Right lung (tissue), 5 donors: Measurements from ENCODE around the gene MRPL10. TPM values are rescaled to one million over a fixed set of nuclear protein-coding genes. Genes with fewer than 3 reads are reported as not detected.

Source experiments
- DNase-seq, 2 donors: peaks; one replicate each; pipeline ENCODE4 v3.0.0-alpha.2; 2013
- polyA plus RNA-seq, 5 donors: library from polyadenylated mRNA; unstranded; fragments of 120-200 nt; gene quantifications; one replicate each; pipeline versions ENCODE4 v1.2.1 to v1.2.3, GENCODE V29; 2013; ENCODE audit warnings: inconsistent platforms in 1 of 5, low replicate concordance in 1 of 5; ENCODE audit not compliant: insufficient read length in 5 of 5, insufficient read depth in 1 of 5

Gene MRPL10
- polyA plus RNA-seq, 5 donors, result 45.2 to 51.7 (median 49.0) TPM

- DNase-seq, result no peak
Observed at GRCh38 chr17:47862621-47863440, 31.5 kb upstream of the MRPL10 start.

- DNase-seq, result no peak
Observed at GRCh38 chr17:47860386-47860785, 29.0 kb upstream of the MRPL10 start.

GRCh38 chr17:47857551-47858455 lies 26.5 kb upstream of the MRPL10 start:
- DNase-seq, result no peak

GRCh38 chr17:47856830-47857229 lies 25.5 kb upstream of the MRPL10 start:
- DNase-seq, result no peak

- DNase-seq, result no peak
Observed at GRCh38 chr17:47855737-47856136, 24.4 kb upstream of the MRPL10 start.

- no peak for DNase-seq
Observed at GRCh38 chr17:47853616-47854015, 22.3 kb upstream of the MRPL10 start.

GRCh38 chr17:47852113-47852949 lies 21.0 kb upstream of the MRPL10 start:
- DNase-seq, result no peak

GRCh38 chr17:47851764-47852112 lies 20.4 kb upstream of the MRPL10 start:
- DNase-seq, result no peak

- no peak for DNase-seq
Observed at GRCh38 chr17:47850692-47851573, 19.6 kb upstream of the MRPL10 start, which contains the start of gene SP6. Gene SP6, minus strand, starts transcription at chr17:47851163. Its CDS starts 2,734 bp downstream, at chr17:47848429.

- DNase-seq, result no peak
Observed at GRCh38 chr17:47850373-47850691, 19.0 kb upstream of the MRPL10 start.

GRCh38 chr17:47848198-47848513 lies 16.8 kb upstream of the MRPL10 start:
- no peak for DNase-seq

GRCh38 chr17:47847341-47848197 lies 16.2 kb upstream of the MRPL10 start:
- DNase-seq, result no peak

- DNase-seq, result no peak
Observed at GRCh38 chr17:47846716-47847340, 15.5 kb upstream of the MRPL10 start.

- no peak for DNase-seq
Observed at GRCh38 chr17:47845716-47846075, 14.4 kb upstream of the MRPL10 start.

- no peak for DNase-seq
Observed at GRCh38 chr17:47844814-47845715, 13.7 kb upstream of the MRPL10 start.

GRCh38 chr17:47844227-47844626 lies 12.9 kb upstream of the MRPL10 start:
- no peak for DNase-seq

GRCh38 chr17:47843391-47843730 lies 12.0 kb upstream of the MRPL10 start:
- DNase-seq, result no peak

GRCh38 chr17:47841488-47842291 lies 10.3 kb upstream of the MRPL10 start:
- DNase-seq, result no peak
